Liver (tissue), 3 donors: ENCODE data around the gene FBXW11.

Experiments
- ATF3 ChIP-seq: IDR thresholded peaks from 2 replicates; pipeline ENCODE4 v1.6.1; 2016; ENCODE audit warnings: antibody characterized with exemption
- FOXA1 ChIP-seq: IDR thresholded peaks from 2 replicates; pipeline ENCODE4 v1.6.1; 2016; ENCODE audit warnings: antibody characterized with exemption
- GABPA ChIP-seq, 2 donors: IDR thresholded peaks in 1 of 2; conservative IDR thresholded peaks in 1 of 2; 2 replicates each; pipeline ENCODE4 v1.6.1; 2016; ENCODE audit warnings: antibody characterized with exemption in 2 of 2, mild to moderate bottlenecking in 1 of 2, moderate library complexity in 1 of 2
- JUND ChIP-seq, 2 donors: IDR thresholded peaks; 2 replicates each; pipeline ENCODE4 v1.6.1; 2016; ENCODE audit warnings: antibody characterized with exemption in 2 of 2
- MAX ChIP-seq: IDR thresholded peaks from 2 replicates; pipeline ENCODE4 v1.6.1; 2016; ENCODE audit warnings: antibody characterized with exemption
- RAD21 ChIP-seq, 2 donors: IDR thresholded peaks; 2 replicates each; pipeline ENCODE4 v1.6.1; 2016; ENCODE audit warnings: antibody characterized with exemption in 2 of 2, mild to moderate bottlenecking in 2 of 2
- REST ChIP-seq: IDR thresholded peaks from 2 replicates; pipeline ENCODE4 v1.6.1; 2016; ENCODE audit warnings: antibody characterized with exemption, mild to moderate bottlenecking
- SP1 ChIP-seq: IDR thresholded peaks from 2 replicates; pipeline ENCODE4 v1.6.1; 2018; ENCODE audit warnings: antibody characterized with exemption, mild to moderate bottlenecking
- TAF1 ChIP-seq: conservative IDR thresholded peaks from 2 replicates; pipeline ENCODE4 v1.6.1; 2016; ENCODE audit warnings: antibody characterized with exemption, mild to moderate bottlenecking
- YY1 ChIP-seq: IDR thresholded peaks from 2 replicates; pipeline ENCODE4 v1.6.1; 2016; ENCODE audit warnings: antibody characterized with exemption, mild to moderate bottlenecking
- ZBTB33 ChIP-seq: IDR thresholded peaks from 2 replicates; pipeline ENCODE4 v1.6.1; 2016; ENCODE audit warnings: antibody characterized with exemption
- TF ChIP-seq, protein P1 (sequence below): fragments of 150-350 bp; IDR thresholded peaks from 2 replicates; pipeline ENCODE4 v1.5.1; 2017; ENCODE audit warnings: improper control_type of control experiment, low read depth, low read length; ENCODE audit not compliant: missing input control
- donor health status: healthy.
- donor health status: healthy.

- TF ChIP-seq, protein P1, sequence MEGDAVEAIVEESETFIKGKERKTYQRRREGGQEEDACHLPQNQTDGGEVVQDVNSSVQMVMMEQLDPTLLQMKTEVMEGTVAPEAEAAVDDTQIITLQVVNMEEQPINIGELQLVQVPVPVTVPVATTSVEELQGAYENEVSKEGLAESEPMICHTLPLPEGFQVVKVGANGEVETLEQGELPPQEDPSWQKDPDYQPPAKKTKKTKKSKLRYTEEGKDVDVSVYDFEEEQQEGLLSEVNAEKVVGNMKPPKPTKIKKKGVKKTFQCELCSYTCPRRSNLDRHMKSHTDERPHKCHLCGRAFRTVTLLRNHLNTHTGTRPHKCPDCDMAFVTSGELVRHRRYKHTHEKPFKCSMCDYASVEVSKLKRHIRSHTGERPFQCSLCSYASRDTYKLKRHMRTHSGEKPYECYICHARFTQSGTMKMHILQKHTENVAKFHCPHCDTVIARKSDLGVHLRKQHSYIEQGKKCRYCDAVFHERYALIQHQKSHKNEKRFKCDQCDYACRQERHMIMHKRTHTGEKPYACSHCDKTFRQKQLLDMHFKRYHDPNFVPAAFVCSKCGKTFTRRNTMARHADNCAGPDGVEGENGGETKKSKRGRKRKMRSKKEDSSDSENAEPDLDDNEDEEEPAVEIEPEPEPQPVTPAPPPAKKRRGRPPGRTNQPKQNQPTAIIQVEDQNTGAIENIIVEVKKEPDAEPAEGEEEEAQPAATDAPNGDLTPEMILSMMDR = no peak
- TF ChIP-seq ATF3 (no peak), GABPA (IDR thresholded peaks at IDR 0.05 in 1 of 2, conservative IDR thresholded peaks at IDR 0.05 in 1 of 2) (no peak), SP1 (no peak), YY1 (no peak), RAD21 (IDR thresholded peaks at IDR 0.05) (no peak), ZBTB33 (no peak), TAF1 (no peak), MAX (no peak), REST (no peak), FOXA1 (no peak), JUND (IDR thresholded peaks at IDR 0.05) (no peak)
Measured at GRCh38 chr5:171953860-171954701, 52.4 kb downstream of the FBXW11 start.
